ENCODE measurements around the gene ADAT2. TPM values are rescaled to one million over a fixed set of nuclear protein-coding genes. Genes with fewer than 3 reads are reported as not detected.

The ADAT2 gene
- total RNA-seq (2016; rRNA removed; fragmentation: Illumina TruSeq; extraction: Trizol) (15.0 and 18.3 TPM in 2 replicates), polyA plus RNA-seq (2011; rRNA removed) (8.6 and 10.5 TPM in 2 replicates), polyA minus RNA-seq (2011; rRNA and poly(A)+ RNA removed; ENCODE audit: low replicate concordance) (2.9 and 4.0 TPM in 2 replicates), Bru-seq, nascent RNA (percentile 90 among the genes with signal in this experiment), BruChase-seq, experiment 1, labeled RNA remaining after a 6-hour chase (percentile 88 among the genes with signal in this experiment), BruChase-seq, experiment 2, labeled RNA remaining after a 2-hour chase (percentile 90 among the genes with signal in this experiment)
- 2.8 TPM in 2 replicates for total RNA-seq (2016; cell fraction: cytosol; rRNA removed; fragmentation: Illumina TruSeq; extraction: Trizol; ENCODE audit: low read depth)
- total RNA-seq (2016; cell fraction: insoluble cytoplasmic fraction; rRNA removed; fragmentation: Illumina TruSeq; extraction: Trizol): 13.6 and 18.6 TPM in 2 replicates
- 6.8 and 7.5 TPM in 2 replicates for total RNA-seq (2016; cell fraction: membrane; rRNA removed; fragmentation: Illumina TruSeq; extraction: Trizol)
- 40.6 and 48.3 TPM in 2 replicates for total RNA-seq (2016; cell fraction: nucleus; rRNA removed; fragmentation: Illumina TruSeq; extraction: Trizol)
- polyA plus RNA-seq (2011; cell fraction: cytosol; rRNA removed): 2.9 and 3.7 TPM in 2 replicates
- polyA plus RNA-seq (2011; cell fraction: nucleus; rRNA removed): 17.9 and 26.3 TPM in 2 replicates
- polyA plus RNA-seq (2012): 10.9 and 11.5 TPM in 2 replicates
- 1.3 and 1.5 TPM in 2 replicates for polyA plus RNA-seq (2016; cell fraction: cytosol; fragmentation: Illumina TruSeq; extraction: Trizol; ENCODE audit: low read depth)
- polyA plus RNA-seq (2016; cell fraction: insoluble cytoplasmic fraction; fragmentation: Illumina TruSeq; extraction: Trizol; ENCODE audit: low read depth): 10.9 and 12.5 TPM in 2 replicates
- polyA plus RNA-seq (2016; cell fraction: membrane; fragmentation: Illumina TruSeq; extraction: Trizol; ENCODE audit: low read depth): 3.6 and 4.2 TPM in 2 replicates
- polyA plus RNA-seq (2016; cell fraction: nucleus; fragmentation: Illumina TruSeq; extraction: Trizol; ENCODE audit: insufficient read depth, low read depth): 102 and 108 TPM in 2 replicates
- 2.2 and 3.1 TPM in 2 replicates for polyA minus RNA-seq (2011; cell fraction: cytosol; rRNA and poly(A)+ RNA removed)
- polyA minus RNA-seq (2011; cell fraction: nucleus; rRNA and poly(A)+ RNA removed): 37.0 and 37.2 TPM in 2 replicates
- long read RNA-seq, experiment 1, partial matches to known transcripts: 0 of 6 reads
- long read RNA-seq, experiment 1, other reads (novel, unspliced or antisense): 2 of 6 reads
- long read RNA-seq, experiment 2, transcript ADAT2-201 (6 exons, 2,065 nt): major isoform, 6 of 12 reads
- long read RNA-seq, experiment 2, partial matches to known transcripts: 0 of 12 reads
- long read RNA-seq, experiment 2, other reads (novel, unspliced or antisense): 6 of 12 reads

DNA sequence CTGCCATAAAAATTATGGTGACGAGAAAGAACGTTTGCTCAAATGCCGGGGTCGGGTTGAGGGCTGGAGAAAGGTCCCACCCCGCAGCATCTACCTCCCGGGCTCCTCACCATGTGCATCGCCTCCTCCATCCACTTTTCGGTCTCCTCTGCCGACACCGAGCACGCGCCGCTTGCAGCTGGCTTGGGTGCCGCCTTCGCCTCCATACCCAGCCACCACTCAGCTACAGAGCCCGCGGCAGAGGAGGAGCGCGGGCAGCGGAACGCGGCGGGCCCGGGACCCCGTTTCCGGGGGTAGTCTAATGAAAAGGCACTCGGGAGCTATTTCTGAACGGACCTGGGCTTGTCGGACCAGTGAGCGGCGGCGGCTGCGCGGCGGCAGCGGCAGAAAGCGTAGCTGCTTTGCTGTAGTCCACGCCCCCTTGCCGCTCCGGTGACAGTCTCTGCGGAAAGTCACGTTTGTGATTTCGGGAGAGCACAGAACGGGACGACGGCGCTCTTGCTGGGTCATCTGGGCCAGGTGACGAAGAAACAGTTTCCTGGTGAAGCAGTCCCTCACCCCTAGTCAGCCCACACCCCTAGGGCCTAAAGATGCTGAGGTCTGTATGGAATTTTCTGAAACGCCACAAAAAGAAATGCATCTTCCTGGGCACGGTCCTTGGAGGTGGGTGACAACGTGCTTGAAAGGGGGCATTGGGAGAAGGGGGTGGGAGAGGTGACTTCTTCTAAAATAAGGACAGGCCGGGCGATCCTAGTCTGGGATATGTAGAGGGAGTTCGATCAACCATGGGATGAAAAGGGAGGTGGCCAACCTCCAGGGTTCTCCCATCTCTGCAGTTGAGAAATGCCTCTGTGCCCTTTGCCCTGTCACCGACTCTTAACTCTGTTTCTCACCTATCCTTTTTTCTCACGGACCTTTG, at the start of gene ADAT2, which contains the start of gene PEX3:
TSS of gene ADAT2 (minus strand) at position 243 of the 919 bp plus-strand sequence. CDS start at position 206, 37 bp downstream.
TSS of gene PEX3 (plus strand) at position 353 of the 919 bp plus-strand sequence. CDS start at position 591, 238 bp downstream.
- Histone ChIP-seq H3K27ac (ENCODE audit: extremely low read length, insufficient read depth, low read length) (peak within 1 kb of the TSS; percentile 86), H3K79me2 (ENCODE audit: insufficient read depth, low read length) (peaks cover 59% of the 10 kb centered on the region), H3K27me3 (ENCODE audit: control insufficient read depth in 1 of 2, insufficient read depth in 2 of 2, low read length in 2 of 2) (no peaks in the 10 kb centered on the region; a peak in 2 of 5 replicates), H3K9me3 (ENCODE audit: low read length) (no peaks in the 10 kb centered on the region), H3K9ac (ENCODE audit: insufficient read depth, low read depth, low read length) (peak within 1 kb of the TSS; percentile 93), H3K4me1 (ENCODE audit: insufficient read depth, low read length) (peaks cover 36% of the 10 kb centered on the region), H3K4me3 (replicated peaks in 1 of 3; ENCODE audit: insufficient read depth in 1 of 3, low read depth in 2 of 3, low read length in 3 of 3) (peak within 1 kb of the TSS; percentile 73 to 96 (median 92)), H3K4me2 (ENCODE audit: low read depth, low read length) (peak within 1 kb of the TSS; percentile 90), H3K36me3 (replicated peaks in 1 of 2; ENCODE audit: control insufficient read depth in 1 of 2, insufficient read depth in 2 of 2, low read length in 2 of 2) (peaks cover 0 to 2% of the 10 kb centered on the region in 2 experiments; a peak in 3 of 5 replicates), H4K20me1 (ENCODE audit: insufficient read depth, low read length) (no peaks in the 10 kb centered on the region), H2AFZ (ENCODE audit: low read length) (peak within 1 kb of the TSS; percentile 99)
- intact Hi-C loops (cut with micrococcal nuclease; ENCODE audit: unreplicated experiment) (loop anchor here (1.0 to 2.0 kb wide), 2 partner anchors 18 to 60 kb away; partner anchors contain the start of gene FUCA2), in situ Hi-C loops (cut with HindIII; ENCODE audit: extremely low pct_ligation_motif_present, low pct_unique_long_range_greater_than_20kb) (no loop called here)
- ATAC-seq (peak; percentile 99), DNase-seq (ENCODE audit: low spot score) (peak; percentile 93), FAIRE-seq (no peak)
- POLR2A ChIA-PET: interaction anchor here (0.6 to 1.8 kb wide), 11 partner anchors 11 to 524 kb away, joined by 3 to 18 read pairs (median 4); partner anchors contain the start of gene LTV1
- CTCF ChIA-PET (ENCODE audit: low intra/inter-chr PET ratio, low total read pairs): no interaction called here
- TSS peak; percentile 76 for BruUV-seq (replicated peaks)
- whole genome bisulfite sequencing (ENCODE audit: low lambda C conversion rate): under 1% methylated on average over 52 of the region's 56 CpGs
- TF ChIP-seq ZNF446 (CRISPR knock-in tag; IDR thresholded peaks at IDR 0.05): peak; percentile 91; the same call in 1 of the 2 replicates
- no peak for TF ChIP-seq MEIS1 (CRISPR knock-in tag; IDR thresholded peaks at IDR 0.05; ENCODE audit: borderline replicate concordance)
- TF ChIP-seq ZNF678 (CRISPR knock-in tag; IDR thresholded peaks at IDR 0.05): no peak
- TF ChIP-seq PRPF4 (IDR thresholded peaks at IDR 0.05; ENCODE audit: low read depth, low read length, poor library complexity, severe bottlenecking): peak; percentile 73
- peak; percentile 39; the same call in 1 of the 2 replicates for TF ChIP-seq CTCF (CRISPR knock-in tag; IDR thresholded peaks at IDR 0.05)
- TF ChIP-seq U2AF2 (IDR thresholded peaks at IDR 0.05; ENCODE audit: low read depth, low read length): 0 out of 2 replicates have a peak, but pooled peaks have one; percentile 33
- no peak for TF ChIP-seq GTF2F1 (IDR thresholded peaks at IDR 0.05; ENCODE audit: low read length)
- peak; percentile 93 for TF ChIP-seq DR1 (CRISPR knock-in tag; IDR thresholded peaks at IDR 0.05)
- TF ChIP-seq, protein P1, sequence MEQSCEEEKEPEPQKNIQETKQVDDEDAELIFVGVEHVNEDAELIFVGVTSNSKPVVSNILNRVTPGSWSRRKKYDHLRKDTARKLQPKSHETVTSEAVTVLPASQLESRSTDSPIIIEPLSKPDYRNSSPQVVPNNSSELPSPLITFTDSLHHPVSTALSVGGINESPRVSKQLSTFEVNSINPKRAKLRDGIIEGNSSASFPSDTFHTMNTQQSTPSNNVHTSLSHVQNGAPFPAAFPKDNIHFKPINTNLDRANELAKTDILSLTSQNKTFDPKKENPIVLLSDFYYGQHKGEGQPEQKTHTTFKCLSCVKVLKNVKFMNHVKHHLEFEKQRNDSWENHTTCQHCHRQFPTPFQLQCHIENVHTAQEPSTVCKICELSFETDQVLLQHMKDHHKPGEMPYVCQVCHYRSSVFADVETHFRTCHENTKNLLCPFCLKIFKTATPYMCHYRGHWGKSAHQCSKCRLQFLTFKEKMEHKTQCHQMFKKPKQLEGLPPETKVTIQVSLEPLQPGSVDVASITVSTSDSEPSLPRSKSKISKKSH (CRISPR knock-in tag; IDR thresholded peaks at IDR 0.05; ENCODE audit: borderline replicate concordance): peak; percentile 99
- peak; percentile 98 for TF ChIP-seq ZNF781 (CRISPR knock-in tag; IDR thresholded peaks at IDR 0.05; ENCODE audit: borderline replicate concordance, not compliant biosample characterization)
- TF ChIP-seq ZNF160 (CRISPR knock-in tag; IDR thresholded peaks at IDR 0.05): peak; percentile 95
- peak; percentile 99 for TF ChIP-seq CBFB (CRISPR knock-in tag; IDR thresholded peaks at IDR 0.05)
- TF ChIP-seq YEATS2 (CRISPR knock-in tag; IDR thresholded peaks at IDR 0.05; ENCODE audit: borderline replicate concordance): peak; percentile 99
- peak; percentile 98 for TF ChIP-seq HOXA3 (CRISPR knock-in tag; IDR thresholded peaks at IDR 0.05)
